Measurements from ENCODE around the gene SEMA4C.

DNA sequence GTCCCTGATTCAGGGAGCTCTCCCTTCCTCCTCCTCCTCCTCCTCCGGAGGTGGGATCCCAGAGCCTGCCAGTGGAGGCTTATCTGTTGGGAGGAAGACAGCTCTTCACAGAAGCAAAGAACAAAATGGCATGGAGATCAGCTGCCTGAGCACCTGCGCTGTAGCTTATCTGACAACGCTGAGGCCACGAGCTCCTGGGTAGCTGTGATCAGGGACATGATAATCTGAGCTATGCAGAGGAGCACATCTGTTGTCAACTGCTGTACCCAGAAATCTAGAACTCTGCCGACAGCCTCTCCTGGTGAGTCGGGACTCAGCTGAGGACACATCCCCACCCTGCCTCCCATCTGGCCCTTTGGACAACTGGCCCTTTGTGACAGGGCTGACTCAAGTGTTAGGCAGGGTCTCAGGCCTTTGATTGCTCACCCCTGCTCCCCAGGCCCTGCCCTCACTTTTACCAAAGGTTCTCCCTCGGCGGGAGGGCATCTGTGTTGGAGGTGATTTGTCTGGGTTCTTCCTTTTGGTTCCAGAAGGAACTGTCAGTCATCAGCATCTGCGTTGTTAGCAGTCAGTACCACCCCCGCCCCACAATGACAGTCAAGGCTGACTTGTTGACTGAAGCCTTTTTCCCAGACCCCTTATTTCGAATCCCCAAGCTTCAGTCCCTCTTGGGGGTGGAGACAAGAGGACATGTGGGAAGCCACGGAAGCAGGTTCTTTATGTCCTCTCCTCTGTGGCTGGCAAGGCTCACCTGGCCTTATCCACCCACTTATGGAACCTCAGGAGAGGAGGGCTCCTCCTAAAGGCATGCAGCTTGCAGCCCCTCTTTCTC, 59.7 kb downstream of the SEMA4C start:
- TF ChIP-seq, protein P1, sequence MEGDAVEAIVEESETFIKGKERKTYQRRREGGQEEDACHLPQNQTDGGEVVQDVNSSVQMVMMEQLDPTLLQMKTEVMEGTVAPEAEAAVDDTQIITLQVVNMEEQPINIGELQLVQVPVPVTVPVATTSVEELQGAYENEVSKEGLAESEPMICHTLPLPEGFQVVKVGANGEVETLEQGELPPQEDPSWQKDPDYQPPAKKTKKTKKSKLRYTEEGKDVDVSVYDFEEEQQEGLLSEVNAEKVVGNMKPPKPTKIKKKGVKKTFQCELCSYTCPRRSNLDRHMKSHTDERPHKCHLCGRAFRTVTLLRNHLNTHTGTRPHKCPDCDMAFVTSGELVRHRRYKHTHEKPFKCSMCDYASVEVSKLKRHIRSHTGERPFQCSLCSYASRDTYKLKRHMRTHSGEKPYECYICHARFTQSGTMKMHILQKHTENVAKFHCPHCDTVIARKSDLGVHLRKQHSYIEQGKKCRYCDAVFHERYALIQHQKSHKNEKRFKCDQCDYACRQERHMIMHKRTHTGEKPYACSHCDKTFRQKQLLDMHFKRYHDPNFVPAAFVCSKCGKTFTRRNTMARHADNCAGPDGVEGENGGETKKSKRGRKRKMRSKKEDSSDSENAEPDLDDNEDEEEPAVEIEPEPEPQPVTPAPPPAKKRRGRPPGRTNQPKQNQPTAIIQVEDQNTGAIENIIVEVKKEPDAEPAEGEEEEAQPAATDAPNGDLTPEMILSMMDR (conservative IDR thresholded peaks at IDR 0.05; ENCODE audit: low read depth, low read length), result no peak
- no peak for TF ChIP-seq MAFK (IDR thresholded peaks at IDR 0.05; ENCODE audit: low read depth, low read length)
- no peak for TF ChIP-seq POLR2A (IDR thresholded peaks at IDR 0.05; ENCODE audit: low read depth, low read length)
- TF ChIP-seq MXI1 (IDR thresholded peaks at IDR 0.05; ENCODE audit: borderline replicate concordance, low read depth, low read length), result no peak
- TF ChIP-seq CEBPB (IDR thresholded peaks at IDR 0.05; ENCODE audit: low read depth, low read length), result no peak
- TF ChIP-seq RFX5 (IDR thresholded peaks at IDR 0.05; ENCODE audit: low read depth, low read length), result no peak
- no peak for TF ChIP-seq RAD21 (IDR thresholded peaks at IDR 0.05; ENCODE audit: low read length)
- no peak for TF ChIP-seq FOS (IDR thresholded peaks at IDR 0.05; ENCODE audit: low read depth, low read length)
- no peak for TF ChIP-seq BHLHE40 (IDR thresholded peaks at IDR 0.05; ENCODE audit: low read depth, low read length)
- TF ChIP-seq USF2 (IDR thresholded peaks at IDR 0.05; ENCODE audit: low read depth, low read length), result no peak
- no peak for TF ChIP-seq ELK1 (IDR thresholded peaks at IDR 0.05; ENCODE audit: borderline replicate concordance, low read depth, low read length)
